ENCODE data around the gene NR4A2. TPM values are rescaled to one million over a fixed set of nuclear protein-coding genes. Genes with fewer than 3 reads are reported as not detected.

Gene NR4A2
- total RNA-seq, 1 experiment from 2014 or later = 17.9 TPM

- Histone ChIP-seq H3K79me2 (ENCODE audit: insufficient read depth, low read length) (no peaks in the 10 kb centered on the region), H3K36me3 (ENCODE audit: control insufficient read depth in 1 of 2, insufficient read depth in 2 of 2, low read length in 2 of 2) (no peaks in the 10 kb centered on the region), H3K9me2 (ENCODE audit: insufficient read depth) (no peaks in the 10 kb centered on the region), H3K4me3 (replicated peaks in 1 of 2; ENCODE audit: low read depth in 1 of 2, low read length in 2 of 2) (no peak overlapping the region), H3K27me3 (ENCODE audit: insufficient read depth, low read length) (no peaks in the 10 kb centered on the region), H3K4me2 (ENCODE audit: low read length) (no peak overlapping the region), H3K9ac (ENCODE audit: low read length) (no peak overlapping the region), H3K4me1 (ENCODE audit: control insufficient read depth in 1 of 2, insufficient read depth in 2 of 2, low read length in 2 of 2) (no peaks in the 10 kb centered on the region), H4K20me1 (ENCODE audit: insufficient read depth) (no peaks in the 10 kb centered on the region), H2AFZ (ENCODE audit: low read depth, low read length, poor library complexity, severe bottlenecking) (no peak overlapping the region), H3K9me3 (ENCODE audit: control insufficient read depth in 1 of 2, insufficient read depth in 1 of 2, low read depth in 1 of 2, low read length in 2 of 2) (no peaks in the 10 kb centered on the region), H3K27ac (ENCODE audit: low read depth, low read length) (no peak overlapping the region)
- CTCF ChIA-PET = no interaction called here
- intact Hi-C loops (cut with micrococcal nuclease) = no loop called here
- RAD21 ChIA-PET (ENCODE audit: low non-redundant PET in 1 of 2, low total read pairs in 2 of 2, uncharacterized antibody in 2 of 2, unreplicated experiment in 2 of 2) = no interaction called here
- no peak for TF ChIP-seq CBX3 (IDR thresholded peaks at IDR 0.05; ENCODE audit: low read depth)
- TF ChIP-seq SRF (IDR thresholded peaks at IDR 0.05; ENCODE audit: low read depth) = no peak
- TF ChIP-seq CEBPB (IDR thresholded peaks at IDR 0.05; ENCODE audit: low read depth) = no peak
- no peak for TF ChIP-seq ZNF274 (IDR thresholded peaks at IDR 0.05; ENCODE audit: low read depth, low read length)
- no peak for TF ChIP-seq YY1 (IDR thresholded peaks at IDR 0.05; ENCODE audit: extremely low read depth, insufficient replicate concordance, low read depth, low read length)
- no peak for TF ChIP-seq ATF3 (IDR thresholded peaks at IDR 0.05)
- TF ChIP-seq JUND (IDR thresholded peaks at IDR 0.05) = no peak
- no peak for TF ChIP-seq EZH2 (IDR thresholded peaks at IDR 0.05)
- TF ChIP-seq FOSL1 (IDR thresholded peaks at IDR 0.05; ENCODE audit: low read depth) = no peak
- no peak for TF ChIP-seq SIN3A (IDR thresholded peaks at IDR 0.05; ENCODE audit: low read depth)
- no peak for TF ChIP-seq EGR1 (IDR thresholded peaks at IDR 0.05; ENCODE audit: low read depth)
- TF ChIP-seq MAX (IDR thresholded peaks at IDR 0.05) = no peak
- TF ChIP-seq REST (IDR thresholded peaks at IDR 0.05; ENCODE audit: low read depth) = no peak
- no peak for TF ChIP-seq SP1 (IDR thresholded peaks at IDR 0.05; ENCODE audit: low read depth)
- TF ChIP-seq ELF1 (IDR thresholded peaks at IDR 0.05; ENCODE audit: borderline replicate concordance, low read depth) = no peak
- ATAC-seq (no peak), DNase-seq (ENCODE audit: low read depth, low spot score) (no peak)
- POLR2A ChIA-PET = no interaction called here
- BruUV-seq (replicated peaks) = no TSS peak
Measured at GRCh38 chr2:156380117-156380645, 47.7 kb upstream of the NR4A2 start.
